ENCODE results near the gene ANK2.
A peak's percentile ranks its signal among the peaks of the same experiment; 100 is the strongest.

The ANK2 gene

DNA sequence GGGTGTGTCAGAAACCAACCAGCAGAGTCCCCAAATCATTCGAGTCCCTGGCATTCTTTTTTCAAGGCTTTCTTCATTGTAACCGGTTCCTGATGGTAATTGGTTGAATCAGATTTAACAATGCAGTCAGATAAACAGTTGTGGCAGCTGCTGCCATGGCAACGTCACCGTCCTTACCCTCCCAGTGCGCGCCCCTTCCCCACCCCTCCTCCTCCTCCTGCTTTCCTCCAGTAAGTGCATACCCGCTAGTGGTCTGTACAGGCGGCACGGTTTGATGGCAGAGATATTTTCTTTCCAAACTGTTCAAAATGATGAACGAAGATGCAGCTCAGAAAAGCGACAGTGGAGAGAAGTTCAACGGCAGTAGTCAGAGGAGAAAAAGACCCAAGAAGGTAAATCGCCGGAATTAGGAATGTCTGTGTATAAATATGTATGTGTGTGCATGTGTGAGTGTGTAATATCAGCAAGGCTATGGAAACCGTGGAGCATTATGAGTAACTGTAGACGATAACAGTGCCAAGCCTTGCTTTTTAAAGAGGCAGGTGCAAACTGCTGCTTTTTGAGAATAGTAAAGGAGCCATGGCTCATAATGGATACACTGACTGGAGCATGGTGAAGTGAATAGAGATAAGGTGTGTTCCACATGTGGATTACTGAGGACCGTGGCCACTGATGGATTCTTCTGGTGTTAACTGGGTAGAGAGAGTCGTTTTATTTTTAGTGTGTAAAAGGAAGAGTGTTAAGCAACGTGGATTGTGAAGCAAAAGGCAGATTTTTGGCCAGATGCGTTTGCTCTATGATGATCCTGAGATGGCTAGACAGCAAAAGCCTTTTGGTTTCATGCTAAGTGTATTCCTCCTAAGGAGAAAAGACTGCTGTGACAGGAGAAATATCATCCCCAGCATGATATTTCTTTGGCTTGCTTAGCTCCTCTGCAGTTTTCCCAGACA, at the start of gene ANK2:
Gene ANK2, plus strand, starts transcription at position 233 of the 950 bp plus-strand sequence. Its CDS starts 76 bp downstream, at position 309.
- no peak for DNase-seq (ENCODE audit: low read depth)

DNA sequence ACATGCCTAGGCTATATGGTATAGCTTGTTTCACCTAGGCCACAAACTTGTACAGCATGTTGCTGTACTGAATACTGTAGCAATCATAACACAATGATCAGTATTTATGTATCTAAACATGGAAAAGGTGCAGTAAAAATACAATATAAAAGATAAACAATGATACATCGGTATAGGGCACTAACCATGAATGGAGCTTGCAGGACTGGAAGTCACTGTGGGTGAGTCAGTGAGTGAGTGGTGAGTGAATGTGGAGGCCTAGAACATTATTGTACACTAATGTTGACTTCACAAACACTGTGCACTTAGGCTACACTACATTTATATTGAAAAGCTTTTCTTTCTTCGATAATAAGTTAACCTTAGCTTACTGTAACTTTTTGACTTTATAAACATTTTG, 45.6 kb upstream of the ANK2 start:
- DNase-seq (ENCODE audit: low read depth) = no peak

DNA sequence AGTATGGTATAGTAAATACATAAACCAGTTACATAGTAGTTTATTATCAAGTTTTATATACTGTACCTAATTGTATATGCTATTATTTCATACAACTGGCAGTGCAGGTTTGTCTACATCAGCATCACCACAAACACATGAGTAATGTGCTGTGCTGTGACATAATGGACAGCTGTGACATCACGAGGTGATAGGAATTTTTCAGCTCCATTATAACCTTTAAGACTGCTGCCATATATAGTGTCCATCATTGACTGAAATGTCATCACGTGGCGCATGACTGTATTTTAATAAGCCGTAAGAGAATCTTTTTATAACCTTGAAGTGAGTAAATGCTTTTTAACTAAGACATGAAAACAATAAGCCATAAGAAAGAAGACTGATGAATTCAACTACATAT, 44.8 kb upstream of the ANK2 start:
- no peak for DNase-seq (ENCODE audit: low read depth)

DNA sequence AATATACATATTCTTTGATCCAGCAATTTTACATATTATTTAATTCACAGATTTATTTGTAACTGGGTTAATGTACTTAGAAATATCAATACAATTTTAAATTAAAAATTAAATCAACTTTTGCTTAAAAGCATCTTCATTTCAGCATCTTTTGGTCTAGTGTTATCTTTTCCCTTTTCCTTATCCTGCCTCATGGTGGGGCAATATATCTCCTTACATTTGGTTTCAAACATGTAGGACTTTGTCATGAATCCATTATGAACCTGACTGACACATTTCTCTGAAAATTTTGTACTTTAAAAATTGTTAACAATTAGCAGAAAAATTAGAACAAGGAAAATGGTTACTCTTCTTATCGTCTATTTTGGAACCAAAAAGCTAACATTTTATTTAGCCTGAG, 42.8 kb upstream of the ANK2 start:
- DNase-seq (ENCODE audit: low read depth) = no peak

DNA sequence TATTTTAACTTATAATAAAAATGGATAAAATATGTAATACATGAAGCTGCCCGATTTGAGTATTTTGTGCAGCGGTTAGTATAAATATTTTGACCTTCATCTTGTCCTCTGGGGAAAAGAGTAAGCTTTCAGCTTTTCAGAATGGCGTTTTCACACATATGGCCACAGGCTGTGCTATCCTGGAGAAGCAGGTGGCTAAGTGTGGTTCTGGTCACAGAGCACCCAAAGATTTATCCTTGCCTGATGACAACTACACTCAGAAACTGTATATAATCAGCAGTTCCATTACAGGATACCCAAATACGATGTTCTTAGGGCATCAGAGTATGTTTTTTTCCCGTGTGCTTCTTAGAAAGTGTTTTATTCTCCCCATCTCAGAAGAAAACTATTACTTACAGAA, 42.3 kb upstream of the ANK2 start:
- no peak for DNase-seq (ENCODE audit: low read depth)

DNA sequence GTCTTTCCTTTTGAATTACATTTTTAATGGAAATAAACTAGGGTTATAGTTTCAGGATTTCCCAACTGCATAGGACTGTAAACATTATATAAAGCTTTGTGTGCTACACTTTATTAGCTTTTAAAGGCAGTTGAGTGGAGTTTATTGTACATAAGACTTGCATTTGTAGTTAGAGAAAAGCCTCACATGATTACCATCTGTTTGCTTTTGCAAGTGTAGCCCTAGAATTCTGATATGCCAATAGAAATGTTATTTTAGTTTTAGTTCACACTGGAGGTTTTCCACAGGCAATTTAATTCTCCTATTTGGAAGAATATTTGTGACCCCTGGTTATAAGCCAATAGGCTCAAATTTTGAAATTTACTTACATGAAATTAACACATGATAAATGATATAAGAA, 41.3 kb upstream of the ANK2 start:
- DNase-seq (ENCODE audit: low read depth) = no peak

DNA sequence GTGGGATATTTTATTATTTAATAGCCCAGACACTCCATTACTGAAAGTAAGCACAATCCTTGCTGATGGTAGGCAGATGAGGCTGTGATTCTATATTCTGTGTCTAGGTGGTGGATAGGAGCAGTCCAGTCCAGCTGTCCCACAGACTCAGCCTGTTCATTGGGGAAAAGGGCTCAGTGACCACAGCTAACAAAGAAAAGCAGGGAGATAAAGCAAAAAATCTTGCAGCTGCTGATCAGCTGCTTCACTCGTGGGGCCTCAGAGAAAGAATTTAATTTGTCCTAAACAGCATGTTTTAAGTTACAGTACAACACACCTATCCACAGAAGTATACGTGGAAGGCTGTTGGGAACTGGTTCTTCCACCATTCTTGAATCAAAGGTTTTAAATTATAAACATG, 40.7 kb upstream of the ANK2 start:
- no peak for DNase-seq (ENCODE audit: low read depth)

DNA sequence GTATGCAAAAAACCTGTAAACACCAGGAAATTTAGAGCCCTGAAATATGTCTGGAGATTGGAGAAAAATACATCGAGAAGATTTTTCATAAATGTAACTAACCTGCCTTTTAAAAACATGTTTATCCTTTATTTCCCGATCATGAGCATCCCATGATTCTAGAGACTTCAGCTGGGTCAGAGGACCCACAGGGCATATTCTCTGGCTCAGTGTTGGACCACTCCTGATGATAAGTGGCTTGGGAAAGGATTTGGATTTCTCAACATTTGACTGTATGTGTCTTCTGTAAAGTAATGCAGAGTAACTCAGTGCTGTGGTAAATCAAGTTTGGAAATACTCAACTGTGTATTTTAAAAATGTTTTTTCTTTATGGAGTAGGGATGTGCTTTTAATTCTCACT, 40.0 kb upstream of the ANK2 start:
- no peak for DNase-seq (ENCODE audit: low read depth)

DNA sequence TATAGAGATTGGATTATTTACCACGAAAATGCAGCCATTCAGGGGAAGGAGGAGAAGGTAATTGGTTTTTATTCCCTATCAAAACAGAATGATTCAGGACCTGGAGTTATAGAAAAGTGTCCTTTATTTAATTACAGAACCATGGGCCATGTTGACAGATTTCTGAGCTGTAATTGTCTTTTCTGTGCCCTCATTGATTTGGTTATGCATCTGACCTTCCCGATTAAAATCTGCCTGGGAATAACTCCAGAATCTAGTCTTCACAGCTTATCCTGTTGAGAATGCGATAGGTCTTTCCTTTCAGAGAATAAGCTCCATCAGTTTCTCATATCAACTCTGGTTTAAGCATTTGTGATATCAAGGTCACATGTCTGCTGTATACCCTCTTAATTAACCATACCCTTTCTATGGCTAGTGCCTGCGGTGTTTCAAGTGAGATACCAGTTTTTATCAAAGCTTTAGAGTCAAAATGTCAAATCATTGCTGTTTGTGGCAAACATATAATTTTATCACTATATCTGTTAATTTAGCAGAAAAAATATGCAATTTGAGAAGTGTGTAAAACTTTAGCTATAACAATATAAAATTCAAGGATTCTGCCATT, 37.2 kb upstream of the ANK2 start:
- DNase-seq (ENCODE audit: low read depth) = no peak

DNA sequence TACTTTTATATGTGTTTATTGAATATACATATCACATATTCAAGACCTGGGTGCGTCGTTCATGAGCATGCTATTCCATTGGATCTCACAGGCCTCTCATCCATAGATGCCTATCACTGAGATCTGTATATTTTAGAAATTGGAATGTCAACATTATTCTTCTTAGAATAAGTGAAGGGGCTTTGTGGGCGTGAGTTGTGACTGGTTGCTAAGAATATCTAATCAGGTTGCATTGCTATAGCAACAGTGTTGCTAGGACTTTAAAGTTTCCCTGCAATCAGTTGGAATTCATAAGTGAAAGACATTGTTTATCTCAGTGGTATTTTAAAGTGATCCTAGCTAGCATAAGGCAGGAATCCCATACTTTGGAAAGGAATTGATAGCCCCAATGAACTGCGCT, 36.7 kb upstream of the ANK2 start:
- no peak for DNase-seq (ENCODE audit: low read depth)

DNA sequence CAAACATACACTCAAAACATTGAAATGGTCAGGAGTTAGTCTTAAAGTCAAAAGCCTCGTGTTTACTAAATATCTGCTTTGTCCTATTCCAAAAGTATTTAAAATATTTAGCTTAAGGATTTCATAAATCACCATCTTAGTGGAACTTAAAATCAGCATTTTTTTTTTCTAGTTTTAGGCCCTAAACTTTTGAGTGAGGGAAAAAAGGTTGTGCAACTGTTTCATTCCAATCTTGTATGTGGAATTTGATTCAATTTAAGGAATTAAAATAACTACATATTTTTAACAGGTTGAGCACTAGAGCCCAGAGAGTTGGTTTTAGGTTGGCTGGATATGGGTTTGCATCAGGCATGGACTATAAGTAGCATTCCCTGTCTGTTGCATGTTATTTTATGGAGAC, 35.7 kb upstream of the ANK2 start:
- no peak for DNase-seq (ENCODE audit: low read depth)

DNA sequence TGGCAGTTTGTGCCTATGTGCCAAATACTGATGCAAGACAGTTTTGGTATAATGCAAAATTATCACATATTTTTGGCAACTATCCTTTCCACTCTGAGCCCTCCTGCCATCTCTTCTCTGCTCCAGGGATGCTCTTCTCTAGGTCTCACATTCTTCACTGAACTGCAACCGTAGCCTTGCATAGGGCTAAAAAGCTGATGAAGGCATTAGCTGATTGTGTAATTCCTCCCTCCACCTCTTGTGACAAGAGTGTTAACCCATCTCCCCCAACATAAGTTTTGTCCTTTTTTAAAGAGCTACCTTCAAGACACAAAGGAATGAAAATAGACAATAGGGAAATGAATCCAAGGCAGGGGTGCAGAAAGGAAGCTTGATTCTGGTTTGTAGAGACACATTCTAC, 33.1 kb upstream of the ANK2 start:
- DNase-seq (ENCODE audit: low read depth) = no peak

DNA sequence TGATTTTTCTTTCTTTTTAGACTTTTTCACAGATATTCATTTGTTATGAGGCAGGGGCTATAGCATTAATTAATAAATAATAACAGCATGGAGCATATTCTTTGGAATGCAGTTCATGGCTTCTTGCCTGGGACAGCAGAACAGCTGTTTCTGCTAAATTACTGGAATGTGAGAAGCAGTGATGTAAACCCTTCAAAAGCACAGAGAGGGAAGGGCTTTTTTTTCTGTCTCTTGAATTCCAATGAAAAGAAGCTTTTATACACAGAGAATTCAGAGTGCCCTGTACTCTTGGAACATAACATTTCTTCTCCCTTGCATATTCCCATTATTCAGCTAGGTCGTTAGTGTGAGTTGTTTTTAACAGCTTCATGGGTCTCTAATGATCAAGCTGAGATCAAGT, 28.5 kb upstream of the ANK2 start:
- no peak for DNase-seq (ENCODE audit: low read depth)

DNA sequence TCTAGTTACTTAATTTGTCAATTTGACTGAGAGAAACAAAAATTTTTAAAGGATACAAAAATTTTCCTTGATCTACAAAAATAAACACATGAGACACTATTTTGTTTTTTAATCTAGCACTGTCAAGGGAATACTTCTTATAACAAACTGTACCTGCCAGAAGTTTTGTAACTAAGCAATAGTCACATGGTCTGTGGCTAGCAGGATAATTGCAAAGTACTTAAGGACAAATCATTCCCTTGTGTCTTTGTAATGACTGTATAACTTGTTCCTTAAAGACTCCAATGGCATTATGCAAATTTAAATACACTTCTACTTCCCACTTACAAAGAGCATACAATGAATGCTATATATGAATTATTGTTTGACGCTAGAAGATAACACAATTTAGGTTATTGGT, 25.1 kb upstream of the ANK2 start:
- DNase-seq (ENCODE audit: low read depth) = no peak

DNA sequence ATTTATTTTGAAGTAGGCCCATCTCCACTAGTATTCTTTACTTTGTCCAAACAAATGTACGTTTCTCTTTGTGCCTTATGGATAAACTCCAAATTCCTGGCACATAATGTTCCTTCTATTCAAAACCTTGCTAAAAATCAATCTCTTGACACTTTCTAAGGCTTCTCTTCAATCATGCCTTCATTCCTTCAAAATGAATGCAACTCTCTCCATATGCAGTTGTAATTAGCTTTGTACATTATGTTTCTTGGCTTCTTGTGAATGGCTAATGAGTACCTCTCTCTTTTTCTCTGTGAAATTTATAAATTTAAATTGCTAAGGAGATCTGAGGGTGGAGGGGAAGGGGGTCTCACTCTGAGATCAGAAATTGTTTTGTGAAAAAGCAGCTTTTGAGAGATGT, 24.0 kb upstream of the ANK2 start:
- no peak for DNase-seq (ENCODE audit: low read depth)

DNA sequence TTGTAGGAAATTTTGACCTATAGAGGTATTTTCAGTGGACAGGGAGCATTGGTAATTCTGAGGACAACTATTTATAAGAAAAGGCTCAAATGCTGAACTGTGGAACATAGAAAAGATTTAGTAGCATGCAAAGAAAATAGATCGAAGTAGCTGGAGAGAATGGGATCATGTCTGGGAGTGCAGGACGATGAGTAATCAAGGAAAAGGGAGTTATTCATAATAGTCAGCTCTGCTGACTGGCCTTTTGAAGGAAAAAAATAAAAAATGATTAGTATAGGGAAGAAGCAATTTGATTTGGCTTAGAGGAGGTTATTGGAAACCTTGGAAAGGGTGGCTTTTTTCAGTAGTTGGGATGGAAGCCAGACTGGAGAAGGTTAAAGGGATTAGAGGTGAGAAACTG, 22.9 kb upstream of the ANK2 start:
- peak; percentile 40 for DNase-seq (ENCODE audit: low read depth)

DNA sequence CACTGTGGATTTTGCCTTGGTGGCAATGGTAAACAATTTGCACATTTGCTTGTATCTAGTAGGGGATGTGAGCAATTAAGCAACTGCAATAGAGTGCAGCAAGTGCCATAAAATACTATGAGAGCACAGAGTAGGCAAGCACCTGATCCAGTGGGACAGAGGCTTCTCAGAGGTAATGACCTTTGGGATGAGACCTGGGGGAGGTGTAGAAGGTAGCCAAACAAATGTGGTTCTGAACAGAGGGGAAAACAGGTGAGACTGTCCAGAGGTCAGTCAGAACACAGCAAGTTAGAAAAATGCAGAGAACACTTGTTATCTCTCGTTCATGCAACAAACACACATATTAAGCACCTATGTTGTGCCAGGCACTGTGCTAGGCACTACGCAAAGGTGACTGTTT, 21.4 kb upstream of the ANK2 start:
- DNase-seq (ENCODE audit: low read depth) = no peak

DNA sequence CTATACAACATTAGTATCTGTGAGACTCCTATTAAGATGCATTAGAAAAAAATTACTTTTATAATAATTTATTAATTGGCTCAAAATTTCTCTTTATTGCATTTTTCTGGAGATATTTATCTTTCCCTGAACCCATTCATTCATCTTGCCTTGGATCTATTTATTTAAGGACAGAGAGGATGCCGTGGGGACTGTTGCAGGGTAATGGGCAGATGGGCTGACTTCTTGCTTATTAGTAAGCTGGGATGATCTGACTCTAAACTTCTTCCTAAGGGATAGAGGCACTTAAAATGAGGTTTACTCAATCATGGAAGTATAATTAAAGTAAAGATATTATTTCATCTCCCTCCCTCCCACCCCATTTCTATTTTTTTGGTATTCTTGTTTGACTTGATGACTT, 18.2 kb upstream of the ANK2 start:
- no peak for DNase-seq (ENCODE audit: low read depth)

DNA sequence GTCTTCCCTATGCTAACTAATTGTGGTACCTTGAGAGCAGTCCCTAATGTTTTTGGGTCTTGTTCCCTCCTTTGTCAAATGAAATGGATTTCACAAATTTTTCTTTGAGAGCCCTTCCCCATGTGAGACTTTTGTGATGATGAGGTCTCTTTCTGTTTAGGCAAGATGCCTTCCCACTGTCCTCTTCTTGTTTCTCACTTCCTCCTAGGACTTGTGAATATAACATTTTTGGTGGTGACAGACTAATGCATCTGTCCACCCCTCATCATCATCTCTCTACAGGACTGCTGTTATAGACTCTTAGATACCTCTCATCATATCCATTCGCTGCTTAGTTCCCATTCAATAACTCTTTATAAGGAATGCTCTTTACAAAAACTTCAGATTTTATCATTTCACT, 8.7 kb upstream of the ANK2 start:
- DNase-seq (ENCODE audit: low read depth) = no peak

DNA sequence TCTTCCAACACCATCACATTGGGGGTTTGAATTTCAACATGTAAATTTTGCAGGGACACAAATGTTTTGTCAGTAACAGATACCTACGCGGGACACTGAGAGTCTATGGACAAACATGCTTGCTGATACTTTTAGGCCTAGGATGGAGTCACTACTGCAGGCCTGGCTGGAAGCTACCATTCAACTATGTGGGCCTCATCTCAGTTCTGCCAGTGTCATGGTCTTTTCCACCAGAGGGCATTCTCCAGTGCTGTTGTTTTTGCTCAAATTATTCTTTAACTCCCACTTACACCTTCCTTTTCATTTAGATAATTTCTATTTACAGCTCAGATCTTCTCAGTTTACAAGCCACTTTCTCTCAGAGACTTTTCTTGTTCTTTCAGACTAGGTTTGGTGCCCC, 7.0 kb upstream of the ANK2 start:
- DNase-seq (ENCODE audit: low read depth) = no peak

DNA sequence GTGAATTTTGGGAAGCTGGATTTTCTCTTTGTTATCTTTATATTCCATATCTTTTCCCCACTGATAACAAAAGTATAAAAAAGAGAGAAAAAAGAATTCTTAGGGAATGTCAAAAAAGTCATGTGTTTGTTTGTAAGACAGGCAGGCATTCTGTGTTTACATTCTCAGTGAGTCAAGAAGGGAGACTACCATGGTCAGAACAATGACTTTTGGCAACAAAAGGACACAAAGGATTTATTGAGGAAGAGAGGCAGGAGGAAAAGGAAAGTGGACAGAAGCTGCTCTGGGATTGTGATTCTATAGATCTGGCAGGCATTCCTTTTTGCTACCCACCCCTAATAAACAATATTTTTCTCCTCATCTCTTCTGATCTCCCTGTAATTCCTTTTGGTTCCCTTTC, 5.9 kb upstream of the ANK2 start:
- no peak for DNase-seq (ENCODE audit: low read depth)

DNA sequence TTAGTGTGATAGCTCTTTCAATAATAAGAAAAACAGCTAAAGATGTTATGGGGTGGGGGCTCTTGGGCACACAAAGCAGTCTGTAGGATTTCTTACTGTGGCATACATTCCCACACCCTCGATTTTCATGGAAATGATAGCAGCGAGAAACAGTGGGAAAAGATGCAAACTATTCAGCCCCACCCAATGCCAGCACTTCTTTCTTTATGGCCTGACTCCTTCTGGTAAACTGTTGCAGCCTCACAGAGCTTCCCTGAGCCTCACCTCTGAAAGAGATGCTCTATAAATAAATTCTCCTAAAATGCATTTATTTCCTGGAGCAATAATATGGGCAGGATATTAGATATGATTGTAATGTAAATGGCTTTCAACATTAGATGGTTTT, 910 bp downstream of the ANK2 start:
- DNase-seq (ENCODE audit: low read depth) = no peak

DNA sequence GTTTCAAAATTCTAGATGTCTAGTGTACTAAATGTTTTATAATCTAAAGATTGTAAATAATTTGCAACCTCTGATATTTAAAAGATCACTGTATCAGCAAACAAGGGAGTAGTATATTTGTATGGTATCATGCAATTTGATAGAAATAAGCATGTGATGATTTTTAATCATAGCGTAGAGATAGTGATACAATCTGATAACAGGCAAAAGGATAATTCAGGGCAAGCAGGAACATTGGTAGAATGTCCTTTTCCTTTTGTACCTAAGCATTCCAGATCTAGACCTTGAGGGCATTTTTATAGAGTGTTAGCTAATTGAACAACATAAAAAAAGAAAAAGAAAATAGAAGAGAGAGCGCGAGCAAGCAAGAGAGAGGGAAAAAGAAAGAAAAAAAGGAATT, 1.4 kb downstream of the ANK2 start:
- no peak for DNase-seq (ENCODE audit: low read depth)

DNA sequence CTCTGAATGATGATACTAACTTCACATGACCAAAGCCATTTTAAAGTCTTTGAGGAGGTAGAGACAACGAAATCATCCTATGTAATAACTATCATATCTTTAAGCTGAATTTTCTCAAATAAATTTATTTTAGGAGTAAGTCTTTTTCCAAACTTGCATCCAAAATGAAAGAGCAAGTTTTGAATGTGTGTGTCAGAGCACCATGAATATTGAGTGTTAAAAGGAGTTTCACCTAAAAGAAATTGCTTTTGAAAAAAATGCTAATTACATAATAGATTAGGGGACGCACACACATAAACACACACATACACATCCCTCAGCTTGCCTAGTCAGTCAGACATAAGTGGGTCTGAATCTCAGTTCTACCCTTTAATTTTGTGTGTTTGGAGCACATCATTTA, 1.9 kb downstream of the ANK2 start:
- DNase-seq (ENCODE audit: low read depth) = no peak
